ENCODE data around the gene MFAP5.
"Not testable (repeated sequence)": the region's sequence is repeated elsewhere in the genome, so short reads cannot be mapped to it uniquely, and the experiment has no call there.

Gene MFAP5

GRCh38 chr12:8629486-8630033 lies 33.1 kb downstream of the MFAP5 start:
- no peak for DNase-seq
- TF ChIP-seq GATA1 (IDR thresholded peaks at IDR 0.05; ENCODE audit: low read depth, low read length) (no peak), POLR2A (IDR thresholded peaks at IDR 0.05; ENCODE audit: low read length) (no peak)

GRCh38 chr12:8628731-8629130 lies 33.9 kb downstream of the MFAP5 start:
- no peak for TF ChIP-seq GATA1 (IDR thresholded peaks at IDR 0.05; ENCODE audit: low read depth, low read length)
- no peak for DNase-seq

- not testable (repeated sequence) for DNase-seq
Measured at GRCh38 chr12:8624750-8625149, 37.9 kb downstream of the MFAP5 start.

- DNase-seq, result no peak
- TF ChIP-seq GATA1 (IDR thresholded peaks at IDR 0.05; ENCODE audit: low read depth, low read length), result no peak
- no peak for TF ChIP-seq POLR2A (IDR thresholded peaks at IDR 0.05; ENCODE audit: low read length)
Measured at GRCh38 chr12:8622646-8623045, 40.0 kb downstream of the MFAP5 start.

GRCh38 chr12:8615206-8615605 lies 47.4 kb downstream of the MFAP5 start:
- no peak for TF ChIP-seq POLR2A (IDR thresholded peaks at IDR 0.05; ENCODE audit: low read length)
- TF ChIP-seq GATA1 (IDR thresholded peaks at IDR 0.05; ENCODE audit: low read depth, low read length), result no peak
- no peak for DNase-seq

GRCh38 chr12:8613881-8614280 lies 48.7 kb downstream of the MFAP5 start:
- not testable (repeated sequence) for DNase-seq

GRCh38 chr12:8612629-8613028 lies 50.0 kb downstream of the MFAP5 start, which contains the start of gene AICDA:
Gene AICDA (minus strand): TSS chr12:8612859. CDS start chr12:8612767, 92 bp downstream.
- DNase-seq, result no peak
- TF ChIP-seq GATA1 (IDR thresholded peaks at IDR 0.05; ENCODE audit: low read depth, low read length), result no peak
- TF ChIP-seq POLR2A (IDR thresholded peaks at IDR 0.05; ENCODE audit: low read length), result no peak

GRCh38 chr12:8609061-8609570 lies 53.5 kb downstream of the MFAP5 start:
- no peak for TF ChIP-seq GATA1 (IDR thresholded peaks at IDR 0.05; ENCODE audit: low read depth, low read length)
- TF ChIP-seq POLR2A (IDR thresholded peaks at IDR 0.05; ENCODE audit: low read length), result no peak
- DNase-seq, result peak; percentile 51 to 56

GRCh38 chr12:8606890-8607289 lies 55.7 kb downstream of the MFAP5 start:
- no peak for TF ChIP-seq GATA1 (IDR thresholded peaks at IDR 0.05; ENCODE audit: low read depth, low read length)
- no peak for TF ChIP-seq POLR2A (IDR thresholded peaks at IDR 0.05; ENCODE audit: low read length)
- DNase-seq, result no peak

- no peak for DNase-seq
- no peak for TF ChIP-seq GATA1 (IDR thresholded peaks at IDR 0.05; ENCODE audit: low read depth, low read length)
- no peak for TF ChIP-seq POLR2A (IDR thresholded peaks at IDR 0.05; ENCODE audit: low read length)
Measured at GRCh38 chr12:8605057-8605456, 57.6 kb downstream of the MFAP5 start.

- TF ChIP-seq POLR2A (IDR thresholded peaks at IDR 0.05; ENCODE audit: low read length) (no peak), GATA1 (IDR thresholded peaks at IDR 0.05; ENCODE audit: low read depth, low read length) (no peak)
- no peak for DNase-seq
Measured at GRCh38 chr12:8603856-8604255, 58.8 kb downstream of the MFAP5 start.

- no peak for DNase-seq
- TF ChIP-seq POLR2A (IDR thresholded peaks at IDR 0.05; ENCODE audit: low read length) (no peak), GATA1 (IDR thresholded peaks at IDR 0.05; ENCODE audit: low read depth, low read length) (no peak)
Measured at GRCh38 chr12:8603286-8603685, 59.3 kb downstream of the MFAP5 start.

- no peak for TF ChIP-seq POLR2A (IDR thresholded peaks at IDR 0.05; ENCODE audit: low read length)
- TF ChIP-seq GATA1 (IDR thresholded peaks at IDR 0.05; ENCODE audit: low read depth, low read length), result no peak
- peak in 1 of 2 experiments; percentile 51 for DNase-seq
Measured at GRCh38 chr12:8596561-8596960, 66.1 kb downstream of the MFAP5 start.
